HFFc6 (cell line): ENCODE data around the gene FXYD1. TPM values are rescaled to one million over a fixed set of nuclear protein-coding genes. Genes with fewer than 3 reads are reported as not detected.

Source experiments
- DNase-seq: peaks from one replicate; pipeline ENCODE4 v3.0.0-alpha.2; 2018
- H3K27ac Mint-ChIP-seq: 2 replicates; pipeline ENCODE4 v1.8.0; 2020; ENCODE audit warnings: mild to moderate bottlenecking, mixed read lengths
- H3K27me3 Mint-ChIP-seq: 2 replicates; pipeline ENCODE4 v1.8.0; 2021; ENCODE audit warnings: mild to moderate bottlenecking, moderate library complexity, mixed read lengths; ENCODE audit not compliant: insufficient read depth
- H3K36me3 Mint-ChIP-seq: 2 replicates; pipeline ENCODE4 v1.8.0; 2021; ENCODE audit warnings: low read depth, mixed read lengths
- H3K4me1 Mint-ChIP-seq: 2 replicates; pipeline ENCODE4 v1.8.0; 2020; ENCODE audit warnings: low read depth, mixed read lengths
- H3K4me3 Mint-ChIP-seq: 2 replicates; pipeline ENCODE4 v1.8.0; 2020; ENCODE audit warnings: mild to moderate bottlenecking, moderate library complexity, mixed read lengths
- H3K9me3 Mint-ChIP-seq: 2 replicates; pipeline ENCODE4 v1.8.0; 2020; ENCODE audit warnings: mild to moderate bottlenecking, mixed read lengths
- CTCF ChIP-seq: fragments of 200-600 bp; sonication (generic); IDR thresholded peaks from 2 replicates; pipeline ENCODE4 v1.5.0; 2021; ENCODE audit warnings: antibody characterized with exemption, mild to moderate bottlenecking
- total RNA-seq, 6 experiments: library from RNA; stranded (reverse); fragmentation: NEBNext Ultra II Directional; extraction: Animal tissue kit (Norgen Biotek cat#: 25700); gene quantifications; 2 replicates in 1 of 6; 3 replicates in 5 of 6; pipeline ENCODE4 v1.2.3, GENCODE V29; 2021

FXYD1 gene
- total RNA-seq, 6 experiments from 2014 or later, result 0.92 to 2.7 (median 2.1) TPM; not detected in 1

GRCh38 chr19:35155981-35156672, 17.5 kb downstream of the FXYD1 start:
- no peak for TF ChIP-seq CTCF
- H3K4me3 Mint-ChIP-seq, result peak overlapping the region; percentile 96
- peaks cover 34% of the 10 kb centered on the region for H3K4me1 Mint-ChIP-seq
- peak overlapping the region; percentile 96 for H3K27ac Mint-ChIP-seq
- H3K9me3 Mint-ChIP-seq, result peaks cover 1% of the 10 kb centered on the region
- DNase-seq, result no peak
- H3K27me3 Mint-ChIP-seq, result no peaks in the 10 kb centered on the region
- peaks cover 48% of the 10 kb centered on the region for H3K36me3 Mint-ChIP-seq

- DNase-seq, result no peak
- peak overlapping the region; percentile 96 for H3K4me3 Mint-ChIP-seq
- H3K36me3 Mint-ChIP-seq, result peaks cover 53% of the 10 kb centered on the region
- no peak overlapping the region for H3K27ac Mint-ChIP-seq
- H3K9me3 Mint-ChIP-seq, result peaks cover 6% of the 10 kb centered on the region
- no peaks in the 10 kb centered on the region for H3K27me3 Mint-ChIP-seq
- TF ChIP-seq CTCF, result no peak
- peaks cover 34% of the 10 kb centered on the region for H3K4me1 Mint-ChIP-seq
Measured at GRCh38 chr19:35156673-35157014, 18.0 kb downstream of the FXYD1 start.

GRCh38 chr19:35157431-35157830, 18.8 kb downstream of the FXYD1 start:
- no peak for DNase-seq
- no peaks in the 10 kb centered on the region for H3K27me3 Mint-ChIP-seq
- peaks cover 61% of the 10 kb centered on the region for H3K36me3 Mint-ChIP-seq
- TF ChIP-seq CTCF, result no peak
- H3K9me3 Mint-ChIP-seq, result peaks cover 11% of the 10 kb centered on the region
- H3K4me1 Mint-ChIP-seq, result peaks cover 33% of the 10 kb centered on the region
- no peak overlapping the region for H3K27ac Mint-ChIP-seq
- no peak overlapping the region for H3K4me3 Mint-ChIP-seq

- Mint-ChIP-seq H3K27me3 (no peaks in the 10 kb centered on the region), H3K9me3 (peaks cover 33% of the 10 kb centered on the region), H3K4me3 (no peak overlapping the region), H3K4me1 (peaks cover 35% of the 10 kb centered on the region), H3K27ac (no peak overlapping the region), H3K36me3 (peaks cover 82% of the 10 kb centered on the region)
- DNase-seq, result no peak
- TF ChIP-seq CTCF, result no peak
Measured at GRCh38 chr19:35159606-35160005, 21.0 kb downstream of the FXYD1 start.

- no peaks in the 10 kb centered on the region for H3K27me3 Mint-ChIP-seq
- peaks cover 32% of the 10 kb centered on the region for H3K4me1 Mint-ChIP-seq
- no peak overlapping the region for H3K27ac Mint-ChIP-seq
- peaks cover 92% of the 10 kb centered on the region for H3K36me3 Mint-ChIP-seq
- no peak overlapping the region for H3K4me3 Mint-ChIP-seq
- DNase-seq, result no peak
- H3K9me3 Mint-ChIP-seq, result peaks cover 43% of the 10 kb centered on the region
- no peak for TF ChIP-seq CTCF
Measured at GRCh38 chr19:35160629-35161433, 22.2 kb downstream of the FXYD1 start.
